ENCODE results near the gene CFAP61.
"Not testable (repeated sequence)": the region's sequence is repeated elsewhere in the genome, so short reads cannot be mapped to it uniquely, and the experiment has no call there.

DNA sequence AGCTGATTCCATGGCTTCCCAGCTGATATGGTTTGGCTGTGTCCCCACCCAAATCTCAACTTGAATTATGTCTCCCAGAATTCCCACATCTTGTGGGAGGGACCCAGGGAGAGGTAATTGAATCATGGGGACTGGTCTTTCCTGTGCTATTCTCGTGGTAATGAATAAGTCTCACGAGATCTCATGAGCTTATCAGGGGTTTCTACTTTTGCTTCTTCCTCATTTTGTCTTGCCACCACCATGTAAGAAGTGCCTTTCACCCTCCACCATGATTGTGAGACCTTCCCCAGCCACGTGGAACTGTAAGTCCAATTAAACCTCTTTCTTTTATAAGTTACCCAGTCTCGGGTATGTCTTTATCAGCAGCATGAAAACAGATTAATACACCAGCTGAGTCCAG, 165.8 kb downstream of the CFAP61 start:
- TF ChIP-seq CTCF, POLR2A (IDR thresholded peaks at IDR 0.05): not testable (repeated sequence)

All from heart left ventricle (tissue), 13 donors.